HT1080 (cell line): ENCODE measurements around the gene ZDHHC11. TPM values are rescaled to one million over a fixed set of nuclear protein-coding genes. Genes with fewer than 3 reads are reported as not detected.

Experiments used
- DNase-seq: peaks from one replicate; pipeline ENCODE4 v3.0.0-alpha.2; 2015; ENCODE audit warnings: low read depth
- polyA plus RNA-seq, 2 experiments: library from polyadenylated mRNA; depleted of rRNA; stranded (reverse); fragments of >200 nt; gene quantifications; 2 replicates each; pipeline ENCODE4 v1.2.3, GENCODE V29; 2015
- total RNA-seq: library from RNA; depleted of rRNA; stranded (reverse); fragments of >200 nt; shearing (Covaris generic); gene quantifications from 2 replicates; pipeline ENCODE4 v1.2.3, GENCODE V29; 2014; rRNA removed

Gene ZDHHC11, protein sequence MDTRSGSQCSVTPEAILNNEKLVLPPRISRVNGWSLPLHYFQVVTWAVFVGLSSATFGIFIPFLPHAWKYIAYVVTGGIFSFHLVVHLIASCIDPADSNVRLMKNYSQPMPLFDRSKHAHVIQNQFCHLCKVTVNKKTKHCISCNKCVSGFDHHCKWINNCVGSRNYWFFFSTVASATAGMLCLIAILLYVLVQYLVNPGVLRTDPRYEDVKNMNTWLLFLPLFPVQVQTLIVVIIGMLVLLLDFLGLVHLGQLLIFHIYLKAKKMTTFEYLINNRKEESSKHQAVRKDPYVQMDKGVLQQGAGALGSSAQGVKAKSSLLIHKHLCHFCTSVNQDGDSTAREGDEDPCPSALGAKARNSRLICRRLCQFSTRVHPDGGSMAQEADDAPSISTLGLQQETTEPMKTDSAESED
- total RNA-seq = 5.3 and 6.9 TPM in 2 replicates
- 1.9 and 3.0 TPM in 2 replicates for polyA plus RNA-seq (2015; cell fraction: cytosol; rRNA removed)
- polyA plus RNA-seq (2015; cell fraction: nucleus; rRNA removed) = 17.4 and 28.0 TPM in 2 replicates

DNA sequence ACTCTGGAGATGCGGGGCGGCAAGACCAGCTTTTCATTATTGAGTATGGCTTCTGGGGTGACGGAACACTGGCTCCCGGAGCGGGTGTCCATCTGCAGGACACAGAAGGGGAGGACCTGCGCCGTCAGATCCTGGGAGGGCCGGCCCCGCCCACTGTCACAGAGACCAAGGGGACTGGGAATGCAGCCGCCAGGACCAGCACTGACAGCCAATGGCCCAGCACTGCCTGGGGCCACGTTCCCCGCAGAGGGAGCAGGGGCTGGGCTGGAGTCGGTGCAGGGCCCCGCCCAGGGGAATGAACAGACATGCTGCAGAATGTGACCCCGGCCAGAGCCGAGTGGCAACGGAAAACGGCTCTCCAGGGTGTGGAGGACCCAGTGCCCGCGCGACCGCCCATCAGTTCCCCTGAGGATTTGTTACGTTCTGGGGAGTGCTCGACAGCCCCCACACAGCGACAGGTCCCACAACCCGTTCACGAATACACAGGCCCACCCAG, at the start of gene ZDHHC11:
Gene ZDHHC11 (minus strand): TSS at position 476 of the 496 bp plus-strand sequence. CDS start 384 bp downstream, at position 92.
- no peak for DNase-seq

DNA sequence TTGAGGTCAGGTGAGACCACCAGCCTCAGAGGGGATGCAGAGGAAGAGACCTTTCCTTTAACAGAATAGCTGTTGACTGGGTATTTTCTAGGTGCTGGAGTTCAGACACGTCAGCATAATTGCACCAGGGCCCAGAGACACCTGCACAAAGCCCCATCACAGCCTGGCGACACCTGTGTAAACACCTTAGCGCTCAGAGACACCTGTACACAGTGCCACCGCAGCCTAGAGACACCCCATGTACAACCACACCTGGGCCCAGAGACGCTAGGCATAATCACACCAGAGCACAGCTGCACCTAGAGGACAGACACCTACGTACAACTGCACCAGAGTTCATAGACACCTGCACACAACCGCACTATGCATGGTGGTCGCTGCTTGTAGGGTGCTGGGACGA, 42.9 kb upstream of the ZDHHC11 start:
- DNase-seq = no peak

DNA sequence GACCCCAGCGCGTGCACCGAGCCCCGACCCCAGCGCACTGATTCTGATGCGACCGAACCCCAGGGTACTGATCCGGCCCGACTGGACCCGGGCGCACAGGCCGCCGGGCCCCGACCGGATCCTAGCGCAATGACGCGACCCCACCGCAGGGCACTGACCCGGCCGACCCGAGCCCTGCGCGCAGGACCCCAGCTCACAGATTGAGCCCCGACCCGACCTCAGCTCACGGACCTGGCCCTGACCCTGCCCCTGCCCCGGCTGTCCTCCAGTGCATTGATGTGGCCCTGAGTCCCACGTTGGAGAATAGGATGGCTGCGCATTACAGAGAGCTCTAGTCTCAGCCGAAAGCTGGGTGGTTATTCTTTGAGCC, 42.3 kb upstream of the ZDHHC11 start:
- DNase-seq = no peak

DNA sequence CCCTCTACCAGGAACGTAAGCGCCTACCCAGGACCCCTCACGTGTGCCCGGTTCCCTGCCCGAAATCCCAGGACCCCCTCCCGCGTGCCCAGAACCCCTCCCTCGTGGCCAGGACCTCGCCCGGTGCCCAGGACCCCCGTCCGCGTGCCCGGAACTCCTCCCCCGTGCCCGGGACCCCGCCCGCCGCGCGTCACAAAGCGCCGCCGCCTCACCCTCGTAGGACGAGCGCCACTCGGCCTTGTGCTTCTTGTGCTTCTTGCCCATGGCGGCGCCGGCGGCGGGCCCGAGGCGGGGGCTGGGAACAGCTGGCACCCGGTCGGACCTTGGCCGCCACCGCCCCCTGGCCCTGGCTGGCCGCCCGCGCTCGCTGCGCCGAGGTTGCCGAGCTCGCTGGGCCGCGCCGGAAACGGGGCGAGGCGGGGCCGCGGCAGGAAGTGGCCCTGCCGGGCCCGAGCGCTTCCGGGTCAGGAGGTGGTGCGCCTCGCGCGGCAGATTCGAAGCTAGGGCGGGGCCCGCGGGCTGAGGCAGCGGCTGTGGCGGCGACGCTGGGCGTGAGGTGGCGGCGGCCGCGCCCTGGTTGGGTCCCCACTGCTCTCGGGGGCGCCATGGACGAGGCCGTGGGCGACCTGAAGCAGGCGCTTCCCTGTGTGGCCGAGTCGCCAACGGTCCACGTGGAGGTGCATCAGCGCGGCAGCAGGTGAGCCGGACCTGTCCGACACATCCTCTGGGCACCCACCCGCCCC, 41.8 kb upstream of the ZDHHC11 start, which contains the start of the genes BRD9 and TRIP13:
Gene BRD9 (minus strand): TSS at position 408 of the 743 bp plus-strand sequence. CDS start 144 bp downstream, at position 264.
Gene TRIP13 (plus strand): TSS at position 491 of the 743 bp plus-strand sequence. CDS start 115 bp downstream, at position 606.
- peak; percentile 81 for DNase-seq

DNA sequence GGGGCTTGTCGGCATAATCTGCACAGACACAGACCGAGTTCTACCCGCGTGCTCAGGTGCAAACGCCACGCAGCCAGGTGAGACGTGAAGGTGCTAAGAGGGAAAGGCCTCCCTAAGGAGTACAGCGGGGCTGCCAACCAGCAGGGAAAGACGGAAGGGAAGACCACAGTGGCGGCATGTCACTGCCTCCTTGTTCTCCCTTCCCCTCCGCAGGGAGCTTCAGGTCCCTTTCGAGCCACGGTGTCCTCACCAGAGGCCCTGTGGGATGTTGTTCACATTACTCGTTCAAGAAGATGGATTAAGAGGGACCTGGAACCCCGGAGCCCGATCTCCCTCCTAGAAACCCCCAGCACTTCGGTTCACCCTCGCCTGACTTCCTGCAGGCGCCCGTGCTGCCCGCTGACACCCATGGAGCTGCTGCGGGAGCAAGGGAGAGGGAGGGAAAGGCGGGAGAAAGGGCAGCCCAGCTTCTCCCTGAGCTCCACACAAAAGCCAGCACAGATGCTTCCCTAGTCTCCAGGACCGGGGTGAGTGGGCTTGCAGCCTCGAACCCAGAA, 41.1 kb upstream of the ZDHHC11 start:
- peak; percentile 32 for DNase-seq

GRCh38 chr5:891117-891836, 40.5 kb upstream of the ZDHHC11 start:
- DNase-seq = no peak

- no peak for DNase-seq
Observed at GRCh38 chr5:889075-889710, 38.4 kb upstream of the ZDHHC11 start.

DNA sequence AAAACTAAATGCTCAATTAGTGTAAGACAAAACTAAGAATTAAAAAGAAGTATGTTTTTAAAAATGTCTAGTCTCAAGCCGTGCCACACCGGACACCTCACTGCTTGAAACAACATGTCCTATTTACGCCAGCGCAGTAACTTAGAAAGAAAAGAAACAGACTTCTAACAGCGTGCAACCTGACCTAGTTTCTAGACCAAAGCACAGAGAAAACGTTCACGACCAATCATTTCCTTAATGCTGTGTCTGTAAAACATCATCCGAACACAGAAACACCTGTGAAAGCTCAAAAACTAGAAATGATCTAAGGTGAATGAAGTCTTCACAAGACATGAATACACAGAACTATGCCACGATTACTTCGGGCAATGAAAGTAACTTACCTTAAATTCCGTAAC, 37.9 kb upstream of the ZDHHC11 start:
- no peak for DNase-seq

DNA sequence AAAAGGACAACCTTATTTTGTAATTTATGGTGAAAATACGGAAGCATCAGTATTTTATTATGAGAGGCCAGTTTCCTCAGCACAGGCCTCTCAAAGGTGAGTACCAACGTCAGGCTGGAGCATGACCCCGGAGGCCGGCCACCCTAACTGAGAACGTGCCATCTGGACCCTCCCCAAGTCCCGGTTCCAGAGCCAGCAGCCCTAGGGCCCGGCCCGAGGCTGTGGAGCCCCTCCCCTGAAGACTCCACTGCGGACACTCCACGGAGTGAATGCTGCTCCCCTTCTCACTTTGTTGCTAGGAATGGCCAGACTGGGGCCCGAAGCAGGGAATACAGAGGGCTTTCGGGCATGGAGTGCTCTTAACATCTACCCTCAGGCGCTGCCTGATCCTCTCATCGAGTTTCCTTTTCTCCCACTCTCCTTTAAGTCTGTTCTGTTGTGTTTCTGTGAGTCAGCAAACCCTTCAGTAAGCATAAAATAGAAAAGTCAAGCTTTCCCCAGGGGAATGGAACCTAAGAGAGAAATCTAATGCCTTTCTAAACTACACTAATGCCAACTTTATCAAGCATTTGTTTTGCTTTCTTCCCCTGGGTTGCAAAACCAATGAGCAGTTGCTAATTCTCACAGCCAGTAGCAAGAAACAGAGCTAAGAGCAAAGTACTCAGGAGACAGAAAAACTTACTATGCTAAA, 37.3 kb upstream of the ZDHHC11 start:
- DNase-seq = no peak

GRCh38 chr5:886716-887325, 36.0 kb upstream of the ZDHHC11 start:
- no peak for DNase-seq

DNA sequence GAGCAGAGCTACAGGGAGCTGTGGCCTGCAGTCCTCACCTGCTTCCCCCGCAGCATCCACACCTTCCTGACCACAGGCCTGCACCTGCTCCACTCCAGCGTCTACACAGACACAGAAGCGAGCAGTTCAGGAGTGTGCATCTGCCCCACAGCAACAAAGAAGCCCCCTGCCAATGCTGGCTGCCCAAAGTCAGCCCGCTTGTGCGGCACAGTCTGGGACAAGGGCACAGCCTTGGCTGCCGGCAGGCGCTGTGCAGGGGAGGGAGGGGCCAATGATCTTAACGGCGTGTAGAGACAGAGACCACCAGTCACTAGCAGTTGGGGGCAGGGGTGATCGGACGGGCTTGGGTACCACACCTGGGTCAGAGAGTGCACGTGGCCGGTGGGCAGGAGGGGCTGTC, 35.2 kb upstream of the ZDHHC11 start:
- DNase-seq = no peak

DNA sequence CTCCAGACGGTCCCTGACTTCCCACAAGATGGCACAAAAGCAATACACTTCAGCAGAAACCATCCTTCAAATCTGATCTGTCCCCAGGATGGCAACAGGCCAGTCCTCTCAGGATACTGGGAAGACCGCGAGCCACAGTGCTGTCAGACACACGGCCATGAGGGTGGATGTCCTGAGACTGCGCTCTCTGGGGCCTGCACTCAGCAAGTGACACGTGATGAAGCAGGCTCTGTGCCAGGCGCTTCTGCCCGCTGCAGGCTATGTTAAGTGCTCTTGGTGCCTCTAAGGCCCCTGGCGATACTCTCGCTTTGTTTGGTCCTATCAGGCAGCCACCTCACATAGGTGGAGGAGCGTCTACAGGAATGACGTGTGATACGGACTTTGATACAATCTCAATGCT, 34.7 kb upstream of the ZDHHC11 start:
- DNase-seq = no peak

GRCh38 chr5:885127-885442, 34.3 kb upstream of the ZDHHC11 start:
- no peak for DNase-seq

DNA sequence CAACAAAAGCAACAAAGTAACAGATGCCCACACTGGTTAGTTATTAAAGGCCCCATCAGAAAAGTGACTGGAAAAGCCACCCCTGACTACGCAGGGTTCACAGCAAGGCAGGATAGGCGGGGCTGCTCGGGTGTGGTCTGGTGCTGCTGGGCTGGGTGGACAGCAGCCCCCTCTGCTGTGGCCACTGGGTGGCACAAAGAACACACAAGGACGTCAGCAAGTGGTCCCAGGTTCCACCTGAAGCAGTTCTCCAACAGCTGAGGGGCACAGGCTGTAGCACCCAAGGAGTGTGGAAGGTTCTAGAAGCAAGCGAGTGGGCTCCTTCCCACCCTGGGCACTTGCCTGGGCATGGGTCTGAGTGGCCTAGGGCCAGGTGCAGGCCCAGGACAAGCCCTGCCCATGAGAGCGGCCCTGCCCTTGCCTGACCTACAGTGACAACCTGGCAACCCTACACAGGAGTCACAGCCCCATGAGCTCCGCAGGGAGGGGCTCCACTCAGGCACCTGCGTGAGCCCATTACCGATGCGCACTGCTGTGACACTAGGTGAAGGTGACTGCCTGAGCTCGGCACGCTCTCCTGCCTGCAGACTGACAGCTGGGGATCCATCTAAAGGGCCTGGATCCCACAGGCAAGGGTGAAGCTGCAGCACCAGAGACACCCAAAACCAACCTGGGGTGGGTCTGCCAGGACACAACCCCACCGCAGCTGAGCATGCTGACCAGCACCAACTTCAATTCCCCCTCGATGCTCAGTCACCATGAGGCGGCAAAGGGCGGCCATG, 33.8 kb upstream of the ZDHHC11 start:
- DNase-seq = no peak

DNA sequence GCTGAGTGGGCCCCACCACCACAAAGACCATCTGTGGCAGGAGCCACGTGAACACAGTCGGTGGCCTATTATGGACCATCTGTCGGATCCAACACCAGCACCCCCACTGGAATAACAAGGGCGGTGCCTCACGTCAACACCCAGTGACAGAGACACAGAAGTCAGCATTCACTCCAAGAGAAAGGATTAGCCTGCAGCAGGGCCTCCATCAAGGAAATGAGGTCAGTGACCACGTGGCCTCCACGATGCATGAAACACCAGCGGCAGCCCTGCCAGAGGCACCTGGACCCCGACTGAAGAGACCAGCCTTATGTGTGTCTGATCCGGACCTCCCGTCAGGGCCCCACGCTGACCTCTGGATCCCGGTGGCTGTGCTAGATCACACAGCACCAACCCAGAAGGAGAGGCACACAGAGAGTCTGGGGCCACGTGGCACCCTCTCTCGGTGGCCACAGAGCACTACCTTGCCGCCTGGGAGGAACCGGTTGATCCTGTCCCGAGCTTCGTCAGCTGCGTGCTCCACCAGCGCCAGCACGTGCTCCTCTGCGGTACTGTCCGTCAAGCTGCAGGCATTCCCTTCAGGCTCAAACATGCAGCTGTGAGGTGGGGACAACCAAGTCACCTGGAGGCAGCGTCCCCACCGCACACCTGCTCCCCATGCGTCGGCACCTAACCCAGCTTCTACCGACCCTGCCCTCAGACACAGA, 32.8 kb upstream of the ZDHHC11 start:
- DNase-seq = no peak

GRCh38 chr5:882253-883183, 31.7 kb upstream of the ZDHHC11 start:
- DNase-seq = no peak

DNA sequence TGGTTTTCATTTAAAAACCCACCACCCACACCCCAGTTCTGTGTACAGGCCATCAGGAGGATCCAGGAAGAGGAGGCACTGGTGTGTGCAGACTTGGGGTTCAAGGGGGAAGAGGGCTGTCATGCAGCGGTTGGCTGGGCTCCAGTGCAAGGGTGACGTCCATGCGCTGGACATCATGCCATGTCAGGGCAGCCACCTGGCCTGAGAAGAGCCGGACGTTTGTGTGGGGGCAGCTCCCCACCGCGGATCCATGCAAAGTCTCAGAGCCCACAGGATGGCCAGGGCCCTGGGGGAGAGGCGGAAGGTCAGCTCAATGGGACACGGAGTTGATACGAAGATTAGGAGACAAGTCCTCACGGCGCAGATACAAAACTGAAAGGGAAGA, 30.8 kb upstream of the ZDHHC11 start:
- DNase-seq = no peak
